ENCODE results near the gene PLCB1.

PLCB1 gene

GRCh38 chr20:8203366-8203765 lies 71.3 kb downstream of the PLCB1 start:
- no peak for DNase-seq (ENCODE audit: low read depth)
- no peak overlapping the region for H3K4me3 ChIP-seq (ENCODE audit: low read depth, low read length)
- TF ChIP-seq, protein P1, sequence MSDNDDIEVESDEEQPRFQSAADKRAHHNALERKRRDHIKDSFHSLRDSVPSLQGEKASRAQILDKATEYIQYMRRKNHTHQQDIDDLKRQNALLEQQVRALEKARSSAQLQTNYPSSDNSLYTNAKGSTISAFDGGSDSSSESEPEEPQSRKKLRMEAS (IDR thresholded peaks at IDR 0.05; ENCODE audit: low read depth, low read length) = no peak
- no peak for TF ChIP-seq MYC (IDR thresholded peaks at IDR 0.05; ENCODE audit: low read depth, low read length)
- TF ChIP-seq, protein P2, sequence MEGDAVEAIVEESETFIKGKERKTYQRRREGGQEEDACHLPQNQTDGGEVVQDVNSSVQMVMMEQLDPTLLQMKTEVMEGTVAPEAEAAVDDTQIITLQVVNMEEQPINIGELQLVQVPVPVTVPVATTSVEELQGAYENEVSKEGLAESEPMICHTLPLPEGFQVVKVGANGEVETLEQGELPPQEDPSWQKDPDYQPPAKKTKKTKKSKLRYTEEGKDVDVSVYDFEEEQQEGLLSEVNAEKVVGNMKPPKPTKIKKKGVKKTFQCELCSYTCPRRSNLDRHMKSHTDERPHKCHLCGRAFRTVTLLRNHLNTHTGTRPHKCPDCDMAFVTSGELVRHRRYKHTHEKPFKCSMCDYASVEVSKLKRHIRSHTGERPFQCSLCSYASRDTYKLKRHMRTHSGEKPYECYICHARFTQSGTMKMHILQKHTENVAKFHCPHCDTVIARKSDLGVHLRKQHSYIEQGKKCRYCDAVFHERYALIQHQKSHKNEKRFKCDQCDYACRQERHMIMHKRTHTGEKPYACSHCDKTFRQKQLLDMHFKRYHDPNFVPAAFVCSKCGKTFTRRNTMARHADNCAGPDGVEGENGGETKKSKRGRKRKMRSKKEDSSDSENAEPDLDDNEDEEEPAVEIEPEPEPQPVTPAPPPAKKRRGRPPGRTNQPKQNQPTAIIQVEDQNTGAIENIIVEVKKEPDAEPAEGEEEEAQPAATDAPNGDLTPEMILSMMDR (IDR thresholded peaks at IDR 0.05; ENCODE audit: low read depth, low read length) = no peak
- TF ChIP-seq POLR2A (IDR thresholded peaks at IDR 0.05; ENCODE audit: extremely low read depth, insufficient read length) = no peak

GRCh38 chr20:8205996-8206395 lies 73.9 kb downstream of the PLCB1 start:
- no peak for TF ChIP-seq POLR2A (IDR thresholded peaks at IDR 0.05; ENCODE audit: extremely low read depth, insufficient read length)
- TF ChIP-seq, protein P1 (IDR thresholded peaks at IDR 0.05; ENCODE audit: low read depth, low read length) = no peak
- TF ChIP-seq MYC (IDR thresholded peaks at IDR 0.05; ENCODE audit: low read depth, low read length) = no peak
- TF ChIP-seq, protein P2 (IDR thresholded peaks at IDR 0.05; ENCODE audit: low read depth, low read length) = no peak
- H3K4me3 ChIP-seq (ENCODE audit: low read depth, low read length) = no peak overlapping the region
- no peak for DNase-seq (ENCODE audit: low read depth)

- H3K4me3 ChIP-seq (ENCODE audit: low read depth, low read length) = no peak overlapping the region
Observed at GRCh38 chr20:8208226-8208625, 76.2 kb downstream of the PLCB1 start.

DNA sequence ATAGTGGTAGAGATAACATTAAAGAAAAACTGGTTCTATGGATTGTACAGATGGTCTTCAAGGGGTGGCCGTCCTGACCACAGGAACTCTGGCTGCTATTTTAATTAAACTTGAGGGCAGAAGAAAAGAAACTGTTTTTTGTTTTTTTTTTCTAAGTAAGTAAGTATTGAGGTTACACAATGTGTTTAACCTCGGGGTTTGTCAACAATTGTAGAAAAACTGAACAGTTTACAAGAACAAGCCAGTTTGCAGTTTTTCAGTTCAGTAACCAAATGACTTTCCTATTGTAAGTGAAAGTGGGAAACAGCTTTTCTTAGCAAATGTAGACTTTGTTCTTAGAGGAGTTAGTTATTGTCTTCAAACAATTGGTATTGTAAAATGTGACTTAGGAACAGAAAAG lies 77.0 kb downstream of the PLCB1 start:
- no peak for DNase-seq (ENCODE audit: low read depth)
- no peak overlapping the region for H3K4me3 ChIP-seq (ENCODE audit: low read depth, low read length)
- TF ChIP-seq POLR2A (IDR thresholded peaks at IDR 0.05; ENCODE audit: extremely low read depth, insufficient read length) = no peak
- TF ChIP-seq, protein P2 (IDR thresholded peaks at IDR 0.05; ENCODE audit: low read depth, low read length) = no peak
- TF ChIP-seq, protein P1 (IDR thresholded peaks at IDR 0.05; ENCODE audit: low read depth, low read length) = no peak
- TF ChIP-seq MYC (IDR thresholded peaks at IDR 0.05; ENCODE audit: low read depth, low read length) = no peak

More at GRCh38 chr20:8208226-8208625, 76.2 kb downstream of the PLCB1 start:
- no peak for DNase-seq (ENCODE audit: low read depth)
- TF ChIP-seq MYC (IDR thresholded peaks at IDR 0.05; ENCODE audit: low read depth, low read length) (no peak), POLR2A (IDR thresholded peaks at IDR 0.05; ENCODE audit: extremely low read depth, insufficient read length) (no peak)
- TF ChIP-seq, protein P1 (IDR thresholded peaks at IDR 0.05; ENCODE audit: low read depth, low read length) = no peak
- TF ChIP-seq, protein P2 (IDR thresholded peaks at IDR 0.05; ENCODE audit: low read depth, low read length) = no peak

DNA sequence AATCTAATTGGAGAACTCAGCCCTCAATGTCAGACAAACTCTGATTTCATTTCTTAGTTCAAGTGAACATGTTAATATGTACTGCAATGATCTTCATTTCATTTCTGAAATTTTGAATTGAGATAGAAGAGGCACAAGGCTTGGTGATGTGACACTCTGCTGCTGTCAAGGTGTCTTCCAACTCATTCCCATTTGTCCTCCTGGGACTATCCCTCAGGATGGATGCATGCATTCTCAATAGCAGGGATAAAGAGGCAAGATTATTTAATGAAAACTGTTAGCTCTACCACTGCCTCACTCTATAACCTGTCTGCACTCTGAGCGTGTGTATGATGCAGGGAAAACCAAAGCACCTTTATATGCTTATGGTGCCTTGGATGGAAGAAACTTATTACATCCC lies 78.7 kb downstream of the PLCB1 start:
- no peak for DNase-seq (ENCODE audit: low read depth)
- TF ChIP-seq MYC (IDR thresholded peaks at IDR 0.05; ENCODE audit: low read depth, low read length) = no peak
- no peak for TF ChIP-seq POLR2A (IDR thresholded peaks at IDR 0.05; ENCODE audit: extremely low read depth, insufficient read length)
- TF ChIP-seq, protein P1 (IDR thresholded peaks at IDR 0.05; ENCODE audit: low read depth, low read length) = no peak
- TF ChIP-seq, protein P2 (IDR thresholded peaks at IDR 0.05; ENCODE audit: low read depth, low read length) = no peak
- no peak overlapping the region for H3K4me3 ChIP-seq (ENCODE audit: low read depth, low read length)
